ENCODE results near the gene DYNC1LI1. TPM values are rescaled to one million over a fixed set of nuclear protein-coding genes. Genes with fewer than 3 reads are reported as not detected.

DYNC1LI1 gene
- total RNA-seq, 4 donors from 2014 or later: 15.3 to 26.4 (median 19.4) TPM

GRCh38 chr3:32495609-32496008 is 75.0 kb downstream of the DYNC1LI1 start:
- no peak for DNase-seq
- Histone ChIP-seq H3K4me1 (peaks cover 0 to 13% (median 6%) of the 10 kb centered on the region in 4 donors), H3K9me3 (no peaks in the 10 kb centered on the region), H3K4me3 (no peak overlapping the region), H3K27ac (no peak overlapping the region), H3K36me3 (peaks cover 0 to 5% (median 0%) of the 10 kb centered on the region in 3 donors), H3K27me3 (no peaks in the 10 kb centered on the region)
- TF ChIP-seq POLR2A (IDR thresholded peaks at IDR 0.05) (no peak), CTCF (IDR thresholded peaks at IDR 0.05) (no peak)

GRCh38 chr3:32495085-32495484 is 75.6 kb downstream of the DYNC1LI1 start:
- peaks cover 0 to 5% (median 0%) of the 10 kb centered on the region in 3 donors for H3K36me3 ChIP-seq
- no peak overlapping the region for H3K4me3 ChIP-seq
- DNase-seq: no peak
- H3K27ac ChIP-seq: no peak overlapping the region
- no peaks in the 10 kb centered on the region for H3K9me3 ChIP-seq
- TF ChIP-seq POLR2A (IDR thresholded peaks at IDR 0.05) (no peak), CTCF (IDR thresholded peaks at IDR 0.05) (no peak)
- peaks cover 0 to 13% (median 5%) of the 10 kb centered on the region in 4 donors for H3K4me1 ChIP-seq
- no peaks in the 10 kb centered on the region for H3K27me3 ChIP-seq

GRCh38 chr3:32493437-32494414 is 76.9 kb downstream of the DYNC1LI1 start:
- no peak overlapping the region for H3K27ac ChIP-seq
- no peak overlapping the region for H3K4me3 ChIP-seq
- peaks cover 0 to 10% (median 4%) of the 10 kb centered on the region in 4 donors for H3K4me1 ChIP-seq
- DNase-seq: no peak
- H3K36me3 ChIP-seq: peaks cover 0 to 5% (median 0%) of the 10 kb centered on the region in 3 donors
- no peaks in the 10 kb centered on the region for H3K9me3 ChIP-seq
- TF ChIP-seq POLR2A (IDR thresholded peaks at IDR 0.05) (no peak), CTCF (IDR thresholded peaks at IDR 0.05) (no peak)
- no peaks in the 10 kb centered on the region for H3K27me3 ChIP-seq

- H3K4me3 ChIP-seq: no peak overlapping the region
Observed at GRCh38 chr3:32492684-32493436, 77.8 kb downstream of the DYNC1LI1 start.

More at GRCh38 chr3:32492684-32493436, 77.8 kb downstream of the DYNC1LI1 start:
- no peak for TF ChIP-seq CTCF (IDR thresholded peaks at IDR 0.05)
- no peak for TF ChIP-seq POLR2A (IDR thresholded peaks at IDR 0.05)
- no peak for DNase-seq
- Histone ChIP-seq H3K4me1 (peaks cover 0 to 8% (median 3%) of the 10 kb centered on the region in 4 donors), H3K27me3 (no peaks in the 10 kb centered on the region), H3K9me3 (no peaks in the 10 kb centered on the region), H3K27ac (no peak overlapping the region), H3K36me3 (peaks cover 0 to 5% (median 0%) of the 10 kb centered on the region in 3 donors)

Data from Peyer's patch (tissue), 4 donors.